HepG2 (cell line): ENCODE measurements around the gene CRY1. TPM values are rescaled to one million over a fixed set of nuclear protein-coding genes. Genes with fewer than 3 reads are reported as not detected.

Source experiments
- ADNP ChIP-seq: sonication (generic); formaldehyde crosslinking; IDR thresholded peaks from 2 replicates; pipeline ENCODE4 v1.4.0; 2020; ENCODE audit warnings: missing genetic modification reagents
- CENPT ChIP-seq: sonication (generic); formaldehyde crosslinking; IDR thresholded peaks from 2 replicates; pipeline ENCODE4 v1.8.0; 2022; ENCODE audit warnings: low read depth, mild to moderate bottlenecking, moderate library complexity, missing genetic modification reagents
- DZIP1 ChIP-seq: sonication (generic); formaldehyde crosslinking; IDR thresholded peaks from 2 replicates; pipeline ENCODE4 v1.5.0; 2020; ENCODE audit warnings: mild to moderate bottlenecking, missing genetic modification reagents
- HOMEZ ChIP-seq: IDR thresholded peaks from 2 replicates; pipeline ENCODE4 v1.6.1; 2016; ENCODE audit warnings: low read depth
- MAFF ChIP-seq: IDR thresholded peaks from 2 replicates; pipeline ENCODE4 v1.6.1; 2011; ENCODE audit warnings: low read depth, low read length, improper control_type of control experiment
- PLRG1 ChIP-seq: fragments of 450-650 bp; conservative IDR thresholded peaks from 2 replicates; pipeline ENCODE4 v1.6.1; 2016
- POLR2AphosphoS2 ChIP-seq: IDR thresholded peaks from 2 replicates; pipeline ENCODE4 v1.6.1; 2011; ENCODE audit warnings: low read depth, low read length, improper control_type of control experiment
- SAFB2 ChIP-seq: sonication (generic); formaldehyde crosslinking; IDR thresholded peaks from 2 replicates; pipeline ENCODE4 v1.5.1; 2020; ENCODE audit warnings: missing genetic modification reagents, low read depth, mild to moderate bottlenecking, borderline replicate concordance
- TBL1XR1 ChIP-seq: fragments of 150-350 bp; IDR thresholded peaks from 2 replicates; pipeline ENCODE4 v1.6.1; 2014; ENCODE audit warnings: borderline replicate concordance, low read length; ENCODE audit not compliant: partially characterized antibody
- TFAP4 ChIP-seq: sonication (generic); IDR thresholded peaks from 2 replicates; pipeline ENCODE4 v1.6.1; 2016; ENCODE audit warnings: low read depth, borderline replicate concordance
- ZNF225 ChIP-seq: sonication (generic); formaldehyde crosslinking; IDR thresholded peaks from 2 replicates; pipeline ENCODE4 v1.4.0; 2020; ENCODE audit warnings: mild to moderate bottlenecking, missing genetic modification reagents
- ZNF597 ChIP-seq: sonication (generic); formaldehyde crosslinking; IDR thresholded peaks from 2 replicates; pipeline ENCODE4 v1.5.0; 2020; ENCODE audit warnings: missing genetic modification reagents
- ZNF646 ChIP-seq: sonication (generic); formaldehyde crosslinking; IDR thresholded peaks from 2 replicates; pipeline ENCODE4 v1.9.0; 2021; ENCODE audit warnings: mild to moderate bottlenecking, missing genetic modification reagents
- ZNF768 ChIP-seq: sonication (generic); formaldehyde crosslinking; IDR thresholded peaks from 2 replicates; pipeline ENCODE4 v1.4.0; 2020; ENCODE audit warnings: missing genetic modification reagents
- ZSCAN20 ChIP-seq: sonication (generic); formaldehyde crosslinking; IDR thresholded peaks from 2 replicates; pipeline ENCODE4 v1.4.0; 2020; ENCODE audit warnings: missing genetic modification reagents, mild to moderate bottlenecking, borderline replicate concordance
- ZSCAN21 ChIP-seq: sonication (generic); formaldehyde crosslinking; IDR thresholded peaks from 2 replicates; pipeline ENCODE4 v1.8.0; 2022; ENCODE audit warnings: mild to moderate bottlenecking, missing genetic modification reagents, moderate library complexity, borderline replicate concordance
- polyA plus RNA-seq, 8 experiments: library from polyadenylated mRNA; depleted of rRNA in 3 of 8; stranded (reverse) in 7 of 8; unstranded in 1 of 8; fragments of >200 nt; fragmentation: Illumina TruSeq in 4 of 8; extraction: Trizol in 4 of 8; gene quantifications; 2 replicates each; pipeline versions ENCODE4 v1.2.1 to v1.2.3, GENCODE V29; 2011 to 2016; ENCODE audit warnings: low read depth in 4 of 8, missing spikeins in 1 of 8, mixed read lengths in 1 of 8; ENCODE audit not compliant: insufficient read depth in 1 of 8
- total RNA-seq, 5 experiments: library from RNA; depleted of rRNA; stranded (reverse); fragments of >200 nt; fragmentation: Illumina TruSeq; extraction: Trizol; gene quantifications; 2 replicates each; pipeline ENCODE4 v1.2.3, GENCODE V29; 2016; ENCODE audit warnings: low read depth in 1 of 5

The CRY1 gene
- total and polyA plus RNA-seq, 2 of the 13 experiments (the other 11 are each of a cell fraction or from before 2014, with no cell fraction given) = 11.4 to 13.9 TPM

GRCh38 chr12:107093417-107094182 is at the start of gene CRY1 (continued):
- TF ChIP-seq ZNF646 (CRISPR knock-in tag) (no peak), CENPT (CRISPR knock-in tag) (no peak), ZSCAN20 (CRISPR knock-in tag) (no peak; the same call in 1 of the 2 replicates), PLRG1 (no peak), ZSCAN21 (CRISPR knock-in tag) (peak; percentile 96), SAFB2 (CRISPR knock-in tag) (peak; percentile 72; the same call in 1 of the 2 replicates), POLR2AphosphoS2 (no peak), ZNF768 (CRISPR knock-in tag) (0 out of 2 replicates have a peak, but pooled peaks have one; percentile 13), TBL1XR1 (no peak), ZNF225 (peak; percentile 40; the same call in 1 of the 2 replicates), DZIP1 (CRISPR knock-in tag) (no peak; the same call in 1 of the 2 replicates), MAFF (no peak), ADNP (CRISPR knock-in tag) (no peak), HOMEZ (CRISPR knock-in tag) (peak; percentile 17; the same call in 1 of the 2 replicates), TFAP4 (no peak), ZNF597 (CRISPR knock-in tag) (no peak)
